ENCODE results near the gene CAV3. TPM values are rescaled to one million over a fixed set of nuclear protein-coding genes. Genes with fewer than 3 reads are reported as not detected.

CAV3 gene
- total RNA-seq, 4 donors from 2014 or later = 12.0 to 19.7 (median 14.3) TPM

- intact Hi-C loops (cut with DNase I; ENCODE audit: low total_unique reads) = no loop called here
- ATAC-seq = no peak
These were observed 31.9 kb downstream of the CAV3 start for GRCh38 chr3:8765528-8765927.

DNA sequence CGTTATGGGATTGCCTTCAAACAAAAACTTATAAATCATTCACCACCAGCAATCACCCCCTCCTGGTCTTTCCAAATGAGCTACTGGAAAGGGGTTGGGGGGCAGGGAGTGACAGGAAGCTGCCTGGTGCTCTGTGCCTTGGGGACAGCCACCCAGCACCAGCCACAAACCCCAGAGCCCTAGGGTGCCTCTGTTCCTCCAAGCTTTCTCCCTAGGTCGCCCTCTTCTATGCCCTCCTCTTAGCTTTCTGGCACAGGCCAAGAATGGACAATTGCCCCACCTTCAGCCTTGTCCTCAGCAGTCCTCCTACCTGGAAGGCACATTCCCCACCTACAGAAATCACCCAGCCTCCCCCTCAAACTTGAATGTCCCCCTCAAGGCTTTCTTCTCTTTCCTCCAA, 32.5 kb downstream of the CAV3 start:
- in situ Hi-C loops (cut with MboI; ENCODE audit: low sequenced_read_pairs in 4 of 4) (no loop called here), intact Hi-C loops (cut with DNase I; ENCODE audit: low total_unique reads) (no loop called here)
- Histone ChIP-seq H3K4me1 (peaks cover 5 to 12% of the 10 kb centered on the region in 2 donors), H3K27ac (no peak overlapping the region), H3K9me3 (no peaks in the 10 kb centered on the region), H3K36me3 (no peaks in the 10 kb centered on the region), H3K27me3 (peaks cover 19 to 35% (median 23%) of the 10 kb centered on the region in 3 donors), H3K4me3 (no peak overlapping the region)
- TF ChIP-seq, protein P1, sequence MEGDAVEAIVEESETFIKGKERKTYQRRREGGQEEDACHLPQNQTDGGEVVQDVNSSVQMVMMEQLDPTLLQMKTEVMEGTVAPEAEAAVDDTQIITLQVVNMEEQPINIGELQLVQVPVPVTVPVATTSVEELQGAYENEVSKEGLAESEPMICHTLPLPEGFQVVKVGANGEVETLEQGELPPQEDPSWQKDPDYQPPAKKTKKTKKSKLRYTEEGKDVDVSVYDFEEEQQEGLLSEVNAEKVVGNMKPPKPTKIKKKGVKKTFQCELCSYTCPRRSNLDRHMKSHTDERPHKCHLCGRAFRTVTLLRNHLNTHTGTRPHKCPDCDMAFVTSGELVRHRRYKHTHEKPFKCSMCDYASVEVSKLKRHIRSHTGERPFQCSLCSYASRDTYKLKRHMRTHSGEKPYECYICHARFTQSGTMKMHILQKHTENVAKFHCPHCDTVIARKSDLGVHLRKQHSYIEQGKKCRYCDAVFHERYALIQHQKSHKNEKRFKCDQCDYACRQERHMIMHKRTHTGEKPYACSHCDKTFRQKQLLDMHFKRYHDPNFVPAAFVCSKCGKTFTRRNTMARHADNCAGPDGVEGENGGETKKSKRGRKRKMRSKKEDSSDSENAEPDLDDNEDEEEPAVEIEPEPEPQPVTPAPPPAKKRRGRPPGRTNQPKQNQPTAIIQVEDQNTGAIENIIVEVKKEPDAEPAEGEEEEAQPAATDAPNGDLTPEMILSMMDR (IDR thresholded peaks at IDR 0.05 in 4 of 5, conservative IDR thresholded peaks at IDR 0.05 in 1 of 5) = no peak
- no peak for TF ChIP-seq POLR2A (IDR thresholded peaks at IDR 0.05)
- ATAC-seq = no peak
- no peak for DNase-seq

More at GRCh38 chr3:8765528-8765927, 31.9 kb downstream of the CAV3 start:
- no peaks in the 10 kb centered on the region for H3K9me3 ChIP-seq
- no peak overlapping the region for H3K4me3 ChIP-seq
- peaks cover 19 to 33% (median 23%) of the 10 kb centered on the region in 3 donors for H3K27me3 ChIP-seq
- DNase-seq = no peak
- H3K4me1 ChIP-seq = peaks cover 10 to 15% of the 10 kb centered on the region in 2 donors
- H3K27ac ChIP-seq = no peak overlapping the region
- TF ChIP-seq, protein P1 (IDR thresholded peaks at IDR 0.05 in 4 of 5, conservative IDR thresholded peaks at IDR 0.05 in 1 of 5) = no peak
- no peak for TF ChIP-seq POLR2A (IDR thresholded peaks at IDR 0.05)
- in situ Hi-C loops (cut with MboI; ENCODE audit: low sequenced_read_pairs in 4 of 4) = no loop called here
- no peaks in the 10 kb centered on the region for H3K36me3 ChIP-seq

DNA sequence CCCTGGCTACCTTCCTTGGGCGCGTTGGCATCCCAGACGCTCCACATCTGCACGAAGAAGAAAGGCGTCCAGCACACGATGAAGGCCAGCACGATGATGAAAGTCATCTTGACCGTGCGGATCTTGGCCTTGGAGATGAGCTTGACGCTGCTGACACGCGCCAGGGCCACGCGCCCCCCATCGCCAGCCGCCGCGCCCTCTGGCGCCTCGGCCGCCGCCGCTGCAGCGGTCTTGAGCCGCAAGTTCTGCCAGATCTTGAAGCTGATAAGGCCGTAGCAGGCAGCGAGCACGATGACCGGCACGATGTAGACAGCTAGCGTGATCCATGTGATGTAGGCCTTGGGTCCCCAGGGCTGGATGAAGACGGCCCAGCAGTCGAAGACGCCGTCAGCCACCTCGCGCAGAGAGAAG, 33.7 kb downstream of the CAV3 start:
- H3K36me3 ChIP-seq = no peaks in the 10 kb centered on the region
- no peak for ATAC-seq
- peak overlapping the region in 3 of 4 donors; percentile 35 to 65 (median 35) for H3K4me3 ChIP-seq
- intact Hi-C loops (cut with DNase I; ENCODE audit: low total_unique reads) (no loop called here), in situ Hi-C loops (cut with MboI; ENCODE audit: low sequenced_read_pairs in 4 of 4) (no loop called here)
- H3K27me3 ChIP-seq = peaks cover 19 to 35% (median 23%) of the 10 kb centered on the region in 3 donors
- peaks cover 5 to 12% of the 10 kb centered on the region in 2 donors for H3K4me1 ChIP-seq
- DNase-seq = no peak
- H3K9me3 ChIP-seq = no peaks in the 10 kb centered on the region
- no peak for TF ChIP-seq POLR2A (IDR thresholded peaks at IDR 0.05)
- TF ChIP-seq, protein P1 (IDR thresholded peaks at IDR 0.05 in 4 of 5, conservative IDR thresholded peaks at IDR 0.05 in 1 of 5) = no peak
- H3K27ac ChIP-seq = no peak overlapping the region

GRCh38 chr3:8767667-8768363, 34.2 kb downstream of the CAV3 start:
- intact Hi-C loops (cut with DNase I; ENCODE audit: low total_unique reads) = no loop called here
- Histone ChIP-seq H3K27me3 (peaks cover 19 to 35% (median 23%) of the 10 kb centered on the region in 3 donors), H3K27ac (no peak overlapping the region), H3K36me3 (no peaks in the 10 kb centered on the region), H3K4me1 (peaks cover 5 to 12% of the 10 kb centered on the region in 2 donors), H3K4me3 (peak overlapping the region; percentile 35 to 65 (median 39)), H3K9me3 (no peaks in the 10 kb centered on the region)
- TF ChIP-seq, protein P1 (IDR thresholded peaks at IDR 0.05 in 4 of 5, conservative IDR thresholded peaks at IDR 0.05 in 1 of 5) = peak in 2 of 5 experiments; percentile 11 to 26
- no peak for TF ChIP-seq POLR2A (IDR thresholded peaks at IDR 0.05)
- DNase-seq (no peak), ATAC-seq (peak in 1 of 2 donors; percentile 23)
- in situ Hi-C loops (cut with MboI; ENCODE audit: low sequenced_read_pairs in 4 of 4) = no loop called here
